ENCODE data around the gene MRPS23. TPM values are rescaled to one million over a fixed set of nuclear protein-coding genes. Genes with fewer than 3 reads are reported as not detected.

MRPS23 gene
- total and polyA plus RNA-seq, 2 of the 13 experiments (the other 11 are each of a cell fraction or from before 2014, with no cell fraction given): 63.2 to 181 TPM

DNA sequence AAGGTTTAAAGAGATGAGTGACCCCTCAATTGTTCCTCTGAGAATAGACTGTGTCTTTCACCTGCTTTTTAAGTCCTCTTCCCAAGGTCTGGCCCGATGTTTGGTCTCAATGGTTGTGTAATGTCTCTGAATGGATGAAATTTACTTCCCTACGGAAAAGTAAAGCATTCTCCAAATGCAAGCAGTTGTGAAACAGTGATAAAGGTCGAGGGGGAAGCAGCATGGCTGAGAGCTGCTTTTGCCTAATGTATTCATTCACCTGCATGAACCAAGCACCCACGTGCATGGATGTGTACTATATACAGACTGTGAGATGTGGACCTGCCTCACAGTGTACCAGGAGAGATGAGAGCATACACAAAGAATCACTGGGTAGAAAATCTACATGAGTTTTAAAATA, 11.4 kb downstream of the MRPS23 start (continued):
- TF ChIP-seq FOXA1 (IDR thresholded peaks at IDR 0.05) (no peak), FOXA1 (CRISPR knock-in tag; IDR thresholded peaks at IDR 0.05) (peak; percentile 56; the same call in 1 of the 2 replicates), POLR2AphosphoS2 (IDR thresholded peaks at IDR 0.05; ENCODE audit: low read depth, low read length) (no peak), ZNF343 (CRISPR knock-in tag; IDR thresholded peaks at IDR 0.05) (0 out of 2 replicates have a peak, but pooled peaks have one; percentile 58), MED1 (CRISPR knock-in tag; IDR thresholded peaks at IDR 0.05) (peak; percentile 91), ZNF775 (CRISPR knock-in tag; IDR thresholded peaks at IDR 0.05; ENCODE audit: borderline replicate concordance) (peak; percentile 78; the same call in 1 of the 2 replicates), MXI1 (IDR thresholded peaks at IDR 0.05; ENCODE audit: borderline replicate concordance, low read depth, low read length) (peak; percentile 82; the same call in 2 of the 3 replicates), MAFG (CRISPR knock-in tag; IDR thresholded peaks at IDR 0.05) (no peak), ZC3H4 (CRISPR knock-in tag; IDR thresholded peaks at IDR 0.05; ENCODE audit: borderline replicate concordance) (no peak), HOXD1 (CRISPR knock-in tag; IDR thresholded peaks at IDR 0.05) (no peak), SIN3B (IDR thresholded peaks at IDR 0.05; ENCODE audit: low read length) (0 out of 2 replicates have a peak, but pooled peaks have one; percentile 23), PAX8 (CRISPR knock-in tag; IDR thresholded peaks at IDR 0.05; ENCODE audit: borderline replicate concordance) (no peak; the same call in 1 of the 2 replicates), HNRNPK (IDR thresholded peaks at IDR 0.05; ENCODE audit: low read depth, low read length, poor library complexity, severe bottlenecking) (no peak), PRMT3 (CRISPR knock-in tag; IDR thresholded peaks at IDR 0.05; ENCODE audit: borderline replicate concordance, low read depth) (no peak), ZNF672 (CRISPR knock-in tag; IDR thresholded peaks at IDR 0.05) (no peak), ZNF547 (CRISPR knock-in tag; IDR thresholded peaks at IDR 0.05) (no peak), ZNF563 (CRISPR knock-in tag; IDR thresholded peaks at IDR 0.05) (no peak), ZSCAN12 (CRISPR knock-in tag; IDR thresholded peaks at IDR 0.05) (no peak), HDAC2 (CRISPR knock-in tag; IDR thresholded peaks at IDR 0.05) (peak; percentile 99), ZBTB20 (CRISPR knock-in tag; IDR thresholded peaks at IDR 0.05; ENCODE audit: borderline replicate concordance, low read depth) (peak; percentile 94)
- TF ChIP-seq, protein P1, sequence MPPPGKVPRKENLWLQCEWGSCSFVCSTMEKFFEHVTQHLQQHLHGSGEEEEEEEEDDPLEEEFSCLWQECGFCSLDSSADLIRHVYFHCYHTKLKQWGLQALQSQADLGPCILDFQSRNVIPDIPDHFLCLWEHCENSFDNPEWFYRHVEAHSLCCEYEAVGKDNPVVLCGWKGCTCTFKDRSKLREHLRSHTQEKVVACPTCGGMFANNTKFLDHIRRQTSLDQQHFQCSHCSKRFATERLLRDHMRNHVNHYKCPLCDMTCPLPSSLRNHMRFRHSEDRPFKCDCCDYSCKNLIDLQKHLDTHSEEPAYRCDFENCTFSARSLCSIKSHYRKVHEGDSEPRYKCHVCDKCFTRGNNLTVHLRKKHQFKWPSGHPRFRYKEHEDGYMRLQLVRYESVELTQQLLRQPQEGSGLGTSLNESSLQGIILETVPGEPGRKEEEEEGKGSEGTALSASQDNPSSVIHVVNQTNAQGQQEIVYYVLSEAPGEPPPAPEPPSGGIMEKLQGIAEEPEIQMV (CRISPR knock-in tag; IDR thresholded peaks at IDR 0.05; ENCODE audit: low read depth): 0 out of 2 replicates have a peak, but pooled peaks have one; percentile 53
- TF ChIP-seq, protein P2, sequence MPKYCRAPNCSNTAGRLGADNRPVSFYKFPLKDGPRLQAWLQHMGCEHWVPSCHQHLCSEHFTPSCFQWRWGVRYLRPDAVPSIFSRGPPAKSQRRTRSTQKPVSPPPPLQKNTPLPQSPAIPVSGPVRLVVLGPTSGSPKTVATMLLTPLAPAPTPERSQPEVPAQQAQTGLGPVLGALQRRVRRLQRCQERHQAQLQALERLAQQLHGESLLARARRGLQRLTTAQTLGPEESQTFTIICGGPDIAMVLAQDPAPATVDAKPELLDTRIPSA (CRISPR knock-in tag; IDR thresholded peaks at IDR 0.05; ENCODE audit: borderline replicate concordance): no peak
- TF ChIP-seq, protein P3, sequence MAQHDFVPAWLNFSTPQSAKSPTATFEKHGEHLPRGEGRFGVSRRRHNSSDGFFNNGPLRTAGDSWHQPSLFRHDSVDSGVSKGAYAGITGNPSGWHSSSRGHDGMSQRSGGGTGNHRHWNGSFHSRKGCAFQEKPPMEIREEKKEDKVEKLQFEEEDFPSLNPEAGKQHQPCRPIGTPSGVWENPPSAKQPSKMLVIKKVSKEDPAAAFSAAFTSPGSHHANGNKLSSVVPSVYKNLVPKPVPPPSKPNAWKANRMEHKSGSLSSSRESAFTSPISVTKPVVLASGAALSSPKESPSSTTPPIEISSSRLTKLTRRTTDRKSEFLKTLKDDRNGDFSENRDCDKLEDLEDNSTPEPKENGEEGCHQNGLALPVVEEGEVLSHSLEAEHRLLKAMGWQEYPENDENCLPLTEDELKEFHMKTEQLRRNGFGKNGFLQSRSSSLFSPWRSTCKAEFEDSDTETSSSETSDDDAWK (CRISPR knock-in tag; IDR thresholded peaks at IDR 0.05): no peak
- TF ChIP-seq, protein P4, sequence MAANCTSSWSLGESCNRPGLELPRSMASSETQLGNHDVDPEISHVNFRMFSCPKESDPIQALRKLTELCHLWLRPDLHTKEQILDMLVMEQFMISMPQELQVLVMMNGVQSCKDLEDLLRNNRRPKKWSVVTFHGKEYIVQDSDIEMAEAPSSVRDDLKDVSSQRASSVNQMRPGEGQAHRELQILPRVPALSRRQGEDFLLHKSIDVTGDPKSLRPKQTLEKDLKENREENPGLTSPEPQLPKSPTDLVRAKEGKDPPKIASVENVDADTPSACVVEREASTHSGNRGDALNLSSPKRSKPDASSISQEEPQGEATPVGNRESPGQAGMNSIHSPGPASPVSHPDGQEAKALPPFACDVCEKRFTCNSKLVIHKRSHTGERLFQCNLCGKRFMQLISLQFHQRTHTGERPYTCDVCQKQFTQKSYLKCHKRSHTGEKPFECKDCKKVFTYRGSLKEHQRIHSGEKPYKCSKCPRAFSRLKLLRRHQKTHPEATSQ (CRISPR knock-in tag; IDR thresholded peaks at IDR 0.05; ENCODE audit: borderline replicate concordance): peak; percentile 57; the same call in 1 of the 2 replicates
- TF ChIP-seq, protein P5, sequence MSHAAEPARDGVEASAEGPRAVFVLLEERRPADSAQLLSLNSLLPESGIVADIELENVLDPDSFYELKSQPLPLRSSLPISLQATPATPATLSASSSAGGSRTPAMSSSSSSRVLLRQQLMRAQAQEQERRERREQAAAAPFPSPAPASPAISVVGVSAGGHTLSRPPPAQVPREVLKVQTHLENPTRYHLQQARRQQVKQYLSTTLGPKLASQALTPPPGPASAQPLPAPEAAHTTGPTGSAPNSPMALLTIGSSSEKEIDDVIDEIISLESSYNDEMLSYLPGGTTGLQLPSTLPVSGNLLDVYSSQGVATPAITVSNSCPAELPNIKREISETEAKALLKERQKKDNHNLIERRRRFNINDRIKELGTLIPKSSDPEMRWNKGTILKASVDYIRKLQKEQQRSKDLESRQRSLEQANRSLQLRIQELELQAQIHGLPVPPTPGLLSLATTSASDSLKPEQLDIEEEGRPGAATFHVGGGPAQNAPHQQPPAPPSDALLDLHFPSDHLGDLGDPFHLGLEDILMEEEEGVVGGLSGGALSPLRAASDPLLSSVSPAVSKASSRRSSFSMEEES (CRISPR knock-in tag; IDR thresholded peaks at IDR 0.05): peak; percentile 60; the same call in 1 of the 2 replicates

Data from HepG2 (cell line).